OCI-LY7 (cell line): ENCODE results near the gene DHRS3. TPM values are rescaled to one million over a fixed set of nuclear protein-coding genes. Genes with fewer than 3 reads are reported as not detected.

Experiments used
- BruUV-seq: library from RNA; stranded (reverse); fragments of 400-500 nt; replicated peaks from 2 replicates; lab custom pipeline; 2021; lab: Mats Ljungman, UMichigan
- CTCF ChIA-PET: fragments of 300-600 bp; sonication (Branson Sonifier 250); formaldehyde crosslinking; loops from one replicate; lab custom pipeline; 2022; ENCODE audit warnings: antibody characterized with exemption; ENCODE audit not compliant: unreplicated experiment; lab: Charles Lee
- POLR2A ChIA-PET: fragments of 300-600 bp; sonication (Branson Sonifier 250); formaldehyde crosslinking; loops from one replicate; lab custom pipeline; 2022; ENCODE audit warnings: antibody characterized with exemption; lab: Charles Lee
- DNase-seq: peaks from one replicate; pipeline ENCODE4 v3.0.0-alpha.2; 2015; ENCODE audit warnings: low spot score
- H2AFZ ChIP-seq: fragments of 200-600 bp; sonication (generic), shearing (Covaris generic); 2 replicates; pipeline ENCODE4 v1.6.1; 2014; ENCODE audit warnings: mild to moderate bottlenecking, antibody characterized with exemption, low read length, moderate library complexity
- H3K27ac ChIP-seq: fragments of 200-600 bp; sonication (generic); 2 replicates; pipeline ENCODE4 v1.5.1; 2014; ENCODE audit warnings: mixed run types, low read depth, mild to moderate bottlenecking, moderate library complexity, low read length, inconsistent platforms; ENCODE audit not compliant: poor library complexity, severe bottlenecking
- H3K36me3 ChIP-seq: fragments of 200-600 bp; sonication (generic); 2 replicates; pipeline ENCODE4 v1.6.1; 2014; ENCODE audit warnings: mild to moderate bottlenecking, antibody characterized with exemption, low read length, moderate library complexity, mixed read lengths; ENCODE audit not compliant: insufficient read depth
- H3K4me1 ChIP-seq: fragments of 200-600 bp; sonication (generic); 2 replicates; pipeline ENCODE4 v1.5.1; 2014; ENCODE audit warnings: mild to moderate bottlenecking, low read length; ENCODE audit not compliant: insufficient read depth, poor library complexity, severe bottlenecking
- H3K4me2 ChIP-seq: fragments of 200-600 bp; sonication (generic); 2 replicates; pipeline ENCODE4 v1.6.1; 2014; ENCODE audit warnings: mild to moderate bottlenecking, low read length
- H3K4me3 ChIP-seq: fragments of 200-600 bp; sonication (generic); 2 replicates; pipeline ENCODE4 v1.5.1; 2014; ENCODE audit warnings: mild to moderate bottlenecking, low read depth, low read length; ENCODE audit not compliant: poor library complexity, severe bottlenecking
- H3K79me2 ChIP-seq: fragments of 200-600 bp; sonication (generic); 2 replicates; pipeline ENCODE4 v1.6.1; 2016; ENCODE audit warnings: low read depth, mild to moderate bottlenecking, low read length, moderate library complexity, mixed read lengths; ENCODE audit not compliant: insufficient read depth
- H3K9me2 ChIP-seq: fragments of 200-600 bp; sonication (generic); 2 replicates; pipeline ENCODE4 v1.6.1; 2016; ENCODE audit warnings: mild to moderate bottlenecking, low read length, mixed read lengths; ENCODE audit not compliant: insufficient read depth
- H3K9me3 ChIP-seq: fragments of 200-600 bp; sonication (generic); 2 replicates; pipeline ENCODE4 v1.6.1; 2014; ENCODE audit warnings: mild to moderate bottlenecking, mixed run types, low read length, mixed read lengths
- H4K20me1 ChIP-seq: fragments of 200-600 bp; sonication (generic); 2 replicates; pipeline ENCODE4 v1.6.1; 2014; ENCODE audit warnings: mild to moderate bottlenecking, antibody characterized with exemption, low read length, moderate library complexity, mixed read lengths; ENCODE audit not compliant: insufficient read depth
- EZH2phosphoT487 ChIP-seq: fragments of 200-600 bp; sonication (generic); IDR thresholded peaks from 2 replicates; pipeline ENCODE4 v1.6.1; 2018; ENCODE audit warnings: low read depth, borderline replicate concordance, mild to moderate bottlenecking, mixed run types, antibody characterized with exemption, low read length, moderate library complexity, mixed read lengths
- intact Hi-C: fragments of 100-400 bp; cut with micrococcal nuclease; formaldehyde crosslinking; loops from one replicate; pipeline ENCODE4 v1.10.0; 2022; ENCODE audit not compliant: unreplicated experiment
- total RNA-seq, 2 experiments: library from RNA; depleted of rRNA in 1 of 2; stranded (reverse); fragments of >200 nt in 1 of 2; shearing (Covaris generic) in 1 of 2; gene quantifications; 2 replicates each; pipeline ENCODE4 v1.2.3, GENCODE V29; 2014 to 2022
- TF ChIP-seq, protein P1 (sequence below): fragments of 200-600 bp; sonication (generic); conservative IDR thresholded peaks from 2 replicates; pipeline ENCODE4 v1.5.1; 2014; ENCODE audit warnings: mild to moderate bottlenecking, antibody characterized with exemption, low read length, moderate library complexity, mixed read lengths

The DHRS3 gene
- total RNA-seq, 2 experiments from 2014 or later = not detected

DNA sequence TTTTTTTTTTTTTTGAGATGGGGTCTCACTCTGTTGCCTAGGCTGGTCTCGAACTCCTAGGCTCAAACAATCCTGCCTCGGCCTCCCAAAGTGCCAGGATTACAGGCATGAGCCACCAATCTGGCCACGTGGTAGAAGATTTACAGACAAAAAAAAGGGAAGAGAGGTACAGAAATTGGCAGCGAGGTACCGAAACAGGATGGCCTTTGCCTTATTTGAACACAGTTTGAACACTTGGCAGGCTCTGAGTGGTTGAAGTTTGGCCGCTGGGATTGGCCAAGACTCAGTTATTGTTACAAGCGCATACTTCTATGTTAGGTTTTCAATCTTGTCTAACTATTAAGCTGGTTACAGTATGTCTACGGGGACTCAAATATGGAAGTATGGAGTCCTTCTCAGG is 19.7 kb upstream of the DHRS3 start:
- intact Hi-C loops = no loop called here
- CTCF ChIA-PET = no interaction called here
- Histone ChIP-seq H3K4me3 (no peak overlapping the region), H4K20me1 (no peaks in the 10 kb centered on the region), H3K4me2 (no peak overlapping the region), H3K9me2 (no peaks in the 10 kb centered on the region), H3K9me3 (peaks cover 23% of the 10 kb centered on the region), H3K4me1 (no peaks in the 10 kb centered on the region), H3K79me2 (no peaks in the 10 kb centered on the region), H3K27ac (no peak overlapping the region), H3K36me3 (no peaks in the 10 kb centered on the region), H2AFZ (no peak overlapping the region)
- TF ChIP-seq, protein P1, sequence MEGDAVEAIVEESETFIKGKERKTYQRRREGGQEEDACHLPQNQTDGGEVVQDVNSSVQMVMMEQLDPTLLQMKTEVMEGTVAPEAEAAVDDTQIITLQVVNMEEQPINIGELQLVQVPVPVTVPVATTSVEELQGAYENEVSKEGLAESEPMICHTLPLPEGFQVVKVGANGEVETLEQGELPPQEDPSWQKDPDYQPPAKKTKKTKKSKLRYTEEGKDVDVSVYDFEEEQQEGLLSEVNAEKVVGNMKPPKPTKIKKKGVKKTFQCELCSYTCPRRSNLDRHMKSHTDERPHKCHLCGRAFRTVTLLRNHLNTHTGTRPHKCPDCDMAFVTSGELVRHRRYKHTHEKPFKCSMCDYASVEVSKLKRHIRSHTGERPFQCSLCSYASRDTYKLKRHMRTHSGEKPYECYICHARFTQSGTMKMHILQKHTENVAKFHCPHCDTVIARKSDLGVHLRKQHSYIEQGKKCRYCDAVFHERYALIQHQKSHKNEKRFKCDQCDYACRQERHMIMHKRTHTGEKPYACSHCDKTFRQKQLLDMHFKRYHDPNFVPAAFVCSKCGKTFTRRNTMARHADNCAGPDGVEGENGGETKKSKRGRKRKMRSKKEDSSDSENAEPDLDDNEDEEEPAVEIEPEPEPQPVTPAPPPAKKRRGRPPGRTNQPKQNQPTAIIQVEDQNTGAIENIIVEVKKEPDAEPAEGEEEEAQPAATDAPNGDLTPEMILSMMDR = no peak
- TF ChIP-seq EZH2phosphoT487 = no peak
- no peak for DNase-seq
- POLR2A ChIA-PET = interaction anchor here (0.6 kb wide), 1 partner anchor 1478 kb away, joined by 3 read pairs; no protein-coding TSS in a partner anchor
- no TSS peak for BruUV-seq

DNA sequence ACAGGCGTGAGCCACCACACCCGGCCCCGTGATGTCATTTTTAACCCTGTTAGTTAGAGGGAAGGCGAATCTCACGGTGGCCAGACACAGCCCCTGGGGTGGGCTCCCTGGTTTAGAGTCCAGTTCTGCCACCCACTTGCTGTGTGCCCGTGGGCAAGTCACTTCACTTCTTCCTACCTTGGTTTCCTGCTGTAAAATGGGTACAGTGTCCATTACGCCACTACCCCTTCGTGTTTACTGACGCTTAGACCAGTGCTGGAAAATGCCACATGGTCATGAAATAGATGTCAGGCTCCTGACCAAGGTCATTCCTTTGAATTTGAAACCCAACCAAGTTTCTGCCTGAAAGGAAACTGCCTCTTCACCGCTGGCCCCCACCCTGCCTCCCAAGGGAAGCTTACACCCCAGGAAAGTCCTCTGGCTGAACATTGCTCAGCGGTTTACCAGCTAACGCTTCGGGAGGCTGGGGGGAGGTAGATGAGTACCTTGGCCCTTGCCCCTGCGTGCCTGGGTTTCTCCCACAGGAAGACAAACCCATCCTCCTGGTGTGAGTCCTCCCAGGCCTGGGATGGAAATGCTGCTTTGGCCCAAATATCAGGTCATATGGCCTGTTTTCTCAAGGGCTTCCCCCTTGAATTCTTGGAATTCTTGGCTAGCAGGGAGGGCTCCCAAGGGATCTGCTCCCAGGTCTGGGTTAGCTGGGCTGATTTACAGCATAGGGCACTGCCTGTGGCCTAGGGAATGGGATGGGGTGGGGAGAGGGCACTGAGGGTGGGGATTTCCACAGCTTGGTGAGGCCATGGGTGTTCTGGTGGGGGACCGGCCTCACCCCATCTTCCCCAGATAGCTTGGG is 18.3 kb upstream of the DHRS3 start:
- CTCF ChIA-PET = no interaction called here
- DNase-seq = no peak
- no peaks in the 10 kb centered on the region for H3K36me3 ChIP-seq
- POLR2A ChIA-PET = no interaction called here
- no peaks in the 10 kb centered on the region for H3K79me2 ChIP-seq
- H3K9me3 ChIP-seq = peaks cover 22% of the 10 kb centered on the region
- no peak overlapping the region for H3K4me2 ChIP-seq
- H3K4me1 ChIP-seq = no peaks in the 10 kb centered on the region
- H4K20me1 ChIP-seq = no peaks in the 10 kb centered on the region
- TF ChIP-seq EZH2phosphoT487 = no peak
- TF ChIP-seq, protein P1 = no peak
- H2AFZ ChIP-seq = no peak overlapping the region
- intact Hi-C loops = no loop called here
- no peak overlapping the region for H3K4me3 ChIP-seq
- BruUV-seq = no TSS peak
- H3K27ac ChIP-seq = no peak overlapping the region
- no peaks in the 10 kb centered on the region for H3K9me2 ChIP-seq

DNA sequence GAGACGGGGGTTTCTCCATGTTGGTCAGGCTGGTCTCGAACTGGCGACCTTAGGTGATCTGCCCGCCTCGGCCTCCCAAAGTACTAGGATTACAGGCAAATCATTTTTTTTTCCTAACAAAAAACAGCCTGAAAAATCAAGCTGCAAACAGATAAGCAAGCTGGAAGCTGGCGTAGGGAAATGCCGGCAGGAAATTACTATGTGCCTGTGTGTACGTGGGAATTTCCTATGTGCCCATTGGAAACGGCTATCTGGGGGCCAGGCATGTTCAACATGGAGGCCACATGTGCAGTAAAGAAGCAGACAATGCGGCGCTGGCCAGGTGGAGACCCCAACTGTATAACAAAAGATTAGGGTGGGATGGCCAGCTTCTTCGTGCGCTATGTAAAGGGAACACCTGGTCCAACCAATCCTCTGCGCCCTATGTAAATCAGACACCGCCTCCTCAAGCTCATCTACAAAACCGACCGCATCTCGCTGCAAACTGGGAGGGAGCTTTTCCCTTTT is 16.7 kb upstream of the DHRS3 start:
- no peak overlapping the region for H3K4me2 ChIP-seq
- H3K4me3 ChIP-seq = no peak overlapping the region
- H3K27ac ChIP-seq = no peak overlapping the region
- H4K20me1 ChIP-seq = no peaks in the 10 kb centered on the region
- H2AFZ ChIP-seq = no peak overlapping the region
- no TSS peak for BruUV-seq
- no peak for DNase-seq
- ChIA-PET CTCF (no interaction called here), POLR2A (no interaction called here)
- no peaks in the 10 kb centered on the region for H3K79me2 ChIP-seq
- no peaks in the 10 kb centered on the region for H3K4me1 ChIP-seq
- no peaks in the 10 kb centered on the region for H3K9me2 ChIP-seq
- TF ChIP-seq, protein P1 = no peak
- TF ChIP-seq EZH2phosphoT487 = no peak
- H3K9me3 ChIP-seq = peaks cover 6% of the 10 kb centered on the region
- intact Hi-C loops = no loop called here
- no peaks in the 10 kb centered on the region for H3K36me3 ChIP-seq
